Measurements from ENCODE around the gene DHDH. TPM values are rescaled to one million over a fixed set of nuclear protein-coding genes. Genes with fewer than 3 reads are reported as not detected.

Gene DHDH
- total RNA-seq, 3 donors from 2014 or later (not counting 1 experiment from before 2014, with no cell fraction given), result not detected

DNA sequence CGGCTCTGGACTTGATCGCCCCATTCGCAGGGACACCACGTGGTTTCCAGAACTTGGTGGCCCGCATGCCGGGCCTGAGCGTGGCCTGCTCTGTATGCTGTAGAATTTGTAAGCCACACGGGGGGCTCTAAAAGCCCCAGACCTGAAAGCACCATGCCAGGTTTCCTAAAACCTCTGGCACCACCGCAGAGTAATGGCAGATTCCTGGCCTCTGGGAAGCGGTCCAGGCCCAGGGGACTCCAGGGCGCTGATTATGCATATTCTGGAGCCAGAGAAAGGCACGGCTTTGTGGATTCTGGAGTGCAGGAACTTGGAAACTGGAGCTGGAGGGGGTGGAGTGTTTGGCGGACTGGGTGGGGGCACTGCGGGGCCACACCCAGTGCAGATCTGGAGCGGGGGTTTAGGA is 35.3 kb downstream of the DHDH start:
- H3K27me3 ChIP-seq (ENCODE audit: control insufficient read depth, insufficient read depth, low read length), result no peaks in the 10 kb centered on the region
- H3K27me3 Mint-ChIP-seq (ENCODE audit: low read depth in 2 of 2), result no peaks in the 10 kb centered on the region
- peaks cover 28 to 34% of the 10 kb centered on the region in 2 donors for H3K4me1 Mint-ChIP-seq
- peaks cover 31% of the 10 kb centered on the region for H3K36me3 ChIP-seq (ENCODE audit: control insufficient read depth, insufficient read depth, low read length)
- no peaks in the 10 kb centered on the region for H3K9me3 Mint-ChIP-seq
- DNase-seq (no peak), ATAC-seq (no peak)
- no peak overlapping the region for H3K27ac ChIP-seq (ENCODE audit: low read length)
- peaks cover 42% of the 10 kb centered on the region for H3K4me1 ChIP-seq (ENCODE audit: control insufficient read depth, insufficient read depth, low read length)
- no peak overlapping the region for H3K27ac Mint-ChIP-seq
- no peak overlapping the region for H3K4me3 Mint-ChIP-seq
- TF ChIP-seq, protein P1, sequence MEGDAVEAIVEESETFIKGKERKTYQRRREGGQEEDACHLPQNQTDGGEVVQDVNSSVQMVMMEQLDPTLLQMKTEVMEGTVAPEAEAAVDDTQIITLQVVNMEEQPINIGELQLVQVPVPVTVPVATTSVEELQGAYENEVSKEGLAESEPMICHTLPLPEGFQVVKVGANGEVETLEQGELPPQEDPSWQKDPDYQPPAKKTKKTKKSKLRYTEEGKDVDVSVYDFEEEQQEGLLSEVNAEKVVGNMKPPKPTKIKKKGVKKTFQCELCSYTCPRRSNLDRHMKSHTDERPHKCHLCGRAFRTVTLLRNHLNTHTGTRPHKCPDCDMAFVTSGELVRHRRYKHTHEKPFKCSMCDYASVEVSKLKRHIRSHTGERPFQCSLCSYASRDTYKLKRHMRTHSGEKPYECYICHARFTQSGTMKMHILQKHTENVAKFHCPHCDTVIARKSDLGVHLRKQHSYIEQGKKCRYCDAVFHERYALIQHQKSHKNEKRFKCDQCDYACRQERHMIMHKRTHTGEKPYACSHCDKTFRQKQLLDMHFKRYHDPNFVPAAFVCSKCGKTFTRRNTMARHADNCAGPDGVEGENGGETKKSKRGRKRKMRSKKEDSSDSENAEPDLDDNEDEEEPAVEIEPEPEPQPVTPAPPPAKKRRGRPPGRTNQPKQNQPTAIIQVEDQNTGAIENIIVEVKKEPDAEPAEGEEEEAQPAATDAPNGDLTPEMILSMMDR (IDR thresholded peaks at IDR 0.05), result no peak
- 97% methylated on average over 15 of the region's 15 CpGs for WGBS (ENCODE audit: insufficient coverage)
- H3K9me3 ChIP-seq (ENCODE audit: control insufficient read depth, insufficient read depth, low read length), result no peaks in the 10 kb centered on the region
- H3K36me3 Mint-ChIP-seq, result no peaks in the 10 kb centered on the region
- no peak overlapping the region for H3K4me3 ChIP-seq (ENCODE audit: low read length)
- intact Hi-C loops (cut with micrococcal nuclease), result loop anchor here (5.0 to 10.0 kb wide), 2 partner anchors 67 to 324 kb away; partner anchors contain the start of genes CA11 and NUCB1

DNA sequence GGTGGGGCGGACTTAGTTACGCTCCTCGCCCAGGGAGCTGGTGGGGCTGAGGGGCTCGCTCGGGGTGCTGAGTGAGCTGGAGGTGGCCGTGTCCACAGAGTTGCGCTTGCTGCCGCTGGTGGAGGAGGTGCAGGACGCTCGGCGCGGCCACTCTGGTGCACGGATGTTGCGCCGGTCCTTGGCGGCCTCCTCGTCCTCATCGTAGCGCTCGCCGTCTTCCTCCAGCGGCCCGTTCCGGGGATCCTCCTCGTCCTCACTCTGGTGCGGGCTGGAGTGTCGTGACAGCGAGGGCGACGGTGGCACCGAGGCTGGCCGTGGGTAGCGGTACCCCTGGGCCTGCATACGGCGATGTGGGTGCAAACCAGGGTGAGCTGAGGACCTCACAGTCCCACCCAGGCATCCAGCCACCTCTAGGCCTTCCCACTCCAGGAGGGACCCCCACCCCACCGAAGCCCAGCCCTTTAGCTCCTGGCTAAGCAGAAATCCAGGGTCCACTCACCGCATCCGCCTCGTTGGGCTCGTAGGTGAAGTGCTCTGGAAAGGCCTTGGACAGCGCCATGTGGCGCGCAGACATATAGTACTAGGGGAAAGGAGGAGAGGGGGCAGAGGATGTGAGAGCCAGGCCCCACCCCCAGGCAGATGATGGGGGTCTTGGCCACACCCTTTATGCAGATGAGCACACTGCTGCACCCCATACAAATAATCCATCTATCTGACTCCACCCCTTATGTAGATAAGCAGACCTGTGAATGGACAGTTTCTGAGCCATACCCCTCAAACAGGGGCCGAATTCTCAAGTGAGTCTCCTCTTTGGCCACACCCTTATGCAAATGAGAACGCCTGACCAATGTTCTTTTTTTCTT is 36.0 kb downstream of the DHDH start:
- no peak overlapping the region for H3K4me3 Mint-ChIP-seq
- H3K9me3 Mint-ChIP-seq, result no peaks in the 10 kb centered on the region
- Histone ChIP-seq H3K27ac (ENCODE audit: low read length) (no peak overlapping the region), H3K4me1 (ENCODE audit: control insufficient read depth, insufficient read depth, low read length) (peaks cover 35% of the 10 kb centered on the region), H3K9me3 (ENCODE audit: control insufficient read depth, insufficient read depth, low read length) (no peaks in the 10 kb centered on the region), H3K27me3 (ENCODE audit: control insufficient read depth, insufficient read depth, low read length) (no peaks in the 10 kb centered on the region), H3K4me3 (ENCODE audit: low read length) (no peak overlapping the region), H3K36me3 (ENCODE audit: control insufficient read depth, insufficient read depth, low read length) (peaks cover 38% of the 10 kb centered on the region)
- DNase-seq (no peak), ATAC-seq (no peak)
- 96% methylated on average over 45 of the region's 45 CpGs for WGBS (ENCODE audit: insufficient coverage)
- intact Hi-C loops (cut with micrococcal nuclease), result loop anchor here (5.0 to 10.0 kb wide), 2 partner anchors 67 to 325 kb away; partner anchors contain the start of genes CA11 and NUCB1
- peaks cover 21 to 27% of the 10 kb centered on the region in 2 donors for H3K4me1 Mint-ChIP-seq
- H3K27ac Mint-ChIP-seq, result no peak overlapping the region
- no peaks in the 10 kb centered on the region for H3K36me3 Mint-ChIP-seq
- no peaks in the 10 kb centered on the region for H3K27me3 Mint-ChIP-seq (ENCODE audit: low read depth in 2 of 2)
- TF ChIP-seq, protein P1 (IDR thresholded peaks at IDR 0.05), result no peak

DNA sequence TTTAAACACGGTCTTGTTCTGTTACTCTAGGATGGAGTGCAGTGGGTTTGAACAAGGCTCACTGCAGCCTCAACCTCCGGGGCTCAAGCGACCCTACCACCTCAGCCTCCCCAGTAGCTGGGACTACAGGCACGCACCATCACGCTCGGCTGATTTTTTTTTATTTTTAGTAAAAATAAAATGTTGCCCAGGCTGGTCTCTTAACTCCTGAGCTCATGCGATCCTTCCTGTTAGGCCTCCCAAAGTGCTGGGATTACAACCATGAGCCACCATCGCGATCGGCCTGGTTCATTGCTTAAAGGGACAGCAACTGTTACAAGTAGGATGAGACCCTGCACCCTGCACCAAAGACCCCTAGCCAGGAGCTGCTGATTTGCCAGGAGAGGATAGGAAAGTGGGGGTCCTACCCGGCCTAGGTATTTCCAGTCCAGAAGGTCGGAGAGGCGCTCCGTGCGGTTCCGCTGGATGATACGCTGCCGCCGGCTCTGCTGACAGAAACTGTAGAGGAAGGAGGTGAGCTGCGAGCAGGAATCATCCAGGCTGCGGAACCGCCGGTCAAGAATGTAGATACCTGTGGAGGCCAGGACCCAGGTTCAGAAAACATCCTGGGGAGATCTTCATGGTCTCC is 36.8 kb downstream of the DHDH start:
- H3K36me3 ChIP-seq (ENCODE audit: control insufficient read depth, insufficient read depth, low read length), result peaks cover 40% of the 10 kb centered on the region
- H3K27me3 ChIP-seq (ENCODE audit: control insufficient read depth, insufficient read depth, low read length), result no peaks in the 10 kb centered on the region
- Mint-ChIP-seq H3K27me3 (ENCODE audit: low read depth in 2 of 2) (no peaks in the 10 kb centered on the region), H3K4me1 (peaks cover 15 to 19% of the 10 kb centered on the region in 2 donors), H3K27ac (no peak overlapping the region), H3K4me3 (no peak overlapping the region), H3K36me3 (no peaks in the 10 kb centered on the region), H3K9me3 (no peaks in the 10 kb centered on the region)
- 96% methylated on average over 23 of the region's 23 CpGs for WGBS (ENCODE audit: insufficient coverage)
- no peak for DNase-seq
- H3K4me1 ChIP-seq (ENCODE audit: control insufficient read depth, insufficient read depth, low read length), result peaks cover 29% of the 10 kb centered on the region
- no peaks in the 10 kb centered on the region for H3K9me3 ChIP-seq (ENCODE audit: control insufficient read depth, insufficient read depth, low read length)
- no peak overlapping the region for H3K4me3 ChIP-seq (ENCODE audit: low read length)
- TF ChIP-seq, protein P1 (IDR thresholded peaks at IDR 0.05), result no peak
- ATAC-seq, result no peak
- intact Hi-C loops (cut with micrococcal nuclease), result no loop called here
- H3K27ac ChIP-seq (ENCODE audit: low read length), result no peak overlapping the region
